Measurements from ENCODE around the gene PSMA7. TPM values are rescaled to one million over a fixed set of nuclear protein-coding genes. Genes with fewer than 3 reads are reported as not detected.

The PSMA7 gene
- total RNA-seq, result 239 TPM
- long read RNA-seq, transcript PSMA7-203 (7 exons, 996 nt), result major isoform, 271 of 359 reads
- long read RNA-seq, transcript PSMA7-206 (4 exons, 548 nt), result minor isoform, 81 of 359 reads
- long read RNA-seq, partial matches to known transcripts, result 2 of 359 reads
- long read RNA-seq, other reads (novel, unspliced or antisense), result 5 of 359 reads

DNA sequence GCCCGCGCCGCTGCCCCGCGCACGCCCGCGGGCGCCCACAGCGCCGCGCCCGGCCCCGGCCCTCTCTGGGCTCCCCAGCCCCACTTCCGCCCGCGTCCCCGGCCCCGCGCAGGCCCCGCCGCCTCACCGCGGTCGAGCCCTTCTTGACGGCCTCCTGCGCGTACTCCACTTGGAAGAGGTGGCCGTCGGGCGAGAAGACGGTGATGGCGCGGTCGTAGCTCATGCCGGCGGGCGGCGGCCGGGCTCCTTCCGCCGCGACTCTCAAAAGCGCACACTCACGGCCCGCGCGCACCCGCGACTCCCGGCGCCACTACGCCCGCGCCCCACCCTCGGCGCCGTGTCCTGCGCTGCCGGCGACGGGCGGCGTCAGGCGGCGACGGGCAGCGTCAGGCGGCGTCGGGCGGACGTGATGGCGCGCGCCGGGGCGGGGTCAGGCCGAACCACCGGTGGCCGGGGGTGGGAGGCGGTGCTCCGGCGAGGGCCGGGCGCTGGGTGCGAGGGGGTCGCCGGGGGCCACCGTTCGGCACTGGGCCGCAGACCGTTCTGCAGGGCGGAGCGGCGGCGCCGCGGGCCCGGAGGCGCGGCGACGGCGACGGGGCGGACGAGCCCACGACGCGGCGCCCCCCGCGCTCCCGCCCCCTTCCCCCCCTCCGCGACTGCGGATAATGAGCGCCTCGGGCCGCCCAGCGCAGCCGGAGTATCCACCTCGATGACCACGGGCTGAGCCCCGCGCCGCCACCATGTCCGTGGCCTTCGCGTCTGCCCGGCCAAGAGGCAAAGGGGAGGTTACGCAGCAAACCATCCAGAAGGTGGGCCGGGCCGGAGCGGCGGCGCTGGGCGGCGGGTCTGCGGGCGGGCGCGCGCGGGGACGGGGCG, at the start of gene PSMA7, which contains the start of gene SS18L1:
Gene PSMA7, minus strand, starts transcription at position 314 of the 876 bp plus-strand sequence. Its CDS starts 91 bp downstream, at position 223.
Gene SS18L1, plus strand, starts transcription at position 689 of the 876 bp plus-strand sequence. Its CDS starts 52 bp downstream, at position 741.
- intact Hi-C loops (cut with DNase I), result no loop called here
- ATAC-seq (ENCODE audit: poor library complexity) (peak; percentile 95), DNase-seq (peak; percentile 91)

DNA sequence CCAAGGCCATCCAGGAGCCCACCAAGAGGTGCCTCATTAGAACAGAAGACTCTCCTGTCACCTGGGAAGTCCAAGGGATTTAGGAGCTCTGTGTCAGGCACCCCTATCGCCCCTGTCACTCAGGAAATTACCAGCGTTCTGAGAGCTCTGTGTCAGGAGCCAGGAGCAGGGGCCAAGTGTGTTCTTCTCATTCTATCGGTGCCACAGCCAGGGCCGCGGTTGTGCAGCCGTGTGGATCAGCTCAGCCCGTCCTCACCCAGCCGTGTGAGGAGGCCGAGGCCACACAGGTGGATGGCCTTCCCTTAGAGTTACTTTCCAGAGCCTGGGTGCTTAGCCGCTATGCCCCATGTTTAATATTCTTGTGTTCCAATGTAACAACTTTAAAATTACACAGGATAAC, 49.4 kb upstream of the PSMA7 start:
- ATAC-seq (ENCODE audit: poor library complexity), result peak; percentile 57
- intact Hi-C loops (cut with DNase I), result no loop called here
- peak; percentile 47 for DNase-seq

DNA sequence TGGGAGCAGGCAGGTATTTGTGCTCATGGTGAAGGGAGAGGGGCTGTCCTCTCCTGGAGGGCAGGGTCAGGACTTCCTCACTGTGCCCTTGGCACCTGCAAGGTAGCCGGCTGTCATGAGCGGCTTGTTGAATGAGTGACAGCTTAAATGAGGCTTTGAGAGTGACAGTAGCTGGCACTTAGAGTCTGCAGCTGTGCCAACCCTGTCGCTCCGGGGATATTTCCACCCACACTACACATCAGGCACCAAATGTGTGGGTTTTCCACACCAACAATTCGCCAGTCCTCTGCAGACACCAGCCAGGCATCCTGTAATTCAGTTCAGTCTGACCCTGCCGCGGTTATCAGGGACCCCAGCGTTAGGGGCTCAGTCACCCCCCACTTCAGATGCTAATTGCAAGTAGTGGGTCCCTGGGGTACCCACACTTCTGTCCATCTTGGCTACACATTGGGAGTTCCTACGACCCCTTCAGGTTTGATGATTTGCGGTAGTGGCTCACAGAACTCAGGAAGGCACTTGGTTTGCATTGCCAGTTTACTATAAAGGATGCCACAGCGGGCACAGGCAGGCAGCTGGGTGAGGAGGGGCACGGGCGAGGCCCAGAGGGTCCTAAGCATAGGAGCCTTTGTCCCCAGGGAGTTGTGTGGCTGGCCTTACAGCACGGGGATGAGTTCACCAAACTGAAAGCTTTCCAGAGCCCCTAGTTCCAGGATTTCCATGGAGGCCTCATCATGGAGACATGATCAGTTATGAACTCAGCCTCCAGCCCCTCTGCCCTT, 48.8 kb upstream of the PSMA7 start:
- intact Hi-C loops (cut with DNase I), result no loop called here
- peak; percentile 34 for DNase-seq
- peak; percentile 58 for ATAC-seq (ENCODE audit: poor library complexity)

DNA sequence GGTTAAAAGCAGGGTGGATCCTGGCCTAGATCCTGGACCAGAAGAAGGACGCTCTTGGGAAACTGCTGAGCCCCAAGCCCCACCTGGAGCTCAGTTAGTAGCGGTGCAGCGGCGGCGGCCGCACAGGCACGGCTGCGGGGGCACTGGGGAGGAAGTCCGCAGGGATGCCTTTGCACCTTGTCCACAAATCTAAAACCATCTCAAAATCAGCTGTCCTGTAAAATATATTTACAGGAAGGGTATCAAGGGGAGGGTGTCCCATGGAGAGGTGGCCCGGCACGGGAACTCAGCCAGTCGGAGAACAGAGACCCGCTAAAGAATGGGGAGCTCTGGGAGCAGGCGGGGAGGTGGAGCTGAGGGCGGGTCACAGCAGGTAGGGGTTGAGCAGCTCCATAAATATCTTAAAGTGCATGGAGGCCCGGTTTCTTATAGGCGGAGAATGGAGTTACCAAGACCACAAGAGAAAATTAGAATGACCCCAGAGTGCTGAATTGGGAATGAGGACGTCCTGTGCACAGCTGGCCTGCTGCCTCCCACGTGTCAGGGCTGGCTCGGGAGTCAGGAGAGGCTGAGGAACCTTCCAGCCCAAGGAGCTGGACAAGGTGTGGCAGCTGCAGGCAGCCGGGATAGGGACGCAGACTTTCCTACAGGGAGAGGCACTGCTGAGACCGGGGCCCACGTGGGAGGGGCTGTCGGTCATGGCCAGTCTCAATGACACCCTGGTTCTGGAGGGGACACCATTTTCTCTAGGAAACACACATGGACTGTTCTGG, 47.6 kb upstream of the PSMA7 start:
- no peak for ATAC-seq (ENCODE audit: poor library complexity)
- DNase-seq, result peak; percentile 25

GRCh38 chr20:62186887-62187866, 44.0 kb upstream of the PSMA7 start:
- DNase-seq (no peak), ATAC-seq (ENCODE audit: poor library complexity) (no peak)
- intact Hi-C loops (cut with DNase I), result no loop called here

More for the DNA sequence above, 47.6 kb upstream of the PSMA7 start:
- intact Hi-C loops (cut with DNase I), result no loop called here

DNA sequence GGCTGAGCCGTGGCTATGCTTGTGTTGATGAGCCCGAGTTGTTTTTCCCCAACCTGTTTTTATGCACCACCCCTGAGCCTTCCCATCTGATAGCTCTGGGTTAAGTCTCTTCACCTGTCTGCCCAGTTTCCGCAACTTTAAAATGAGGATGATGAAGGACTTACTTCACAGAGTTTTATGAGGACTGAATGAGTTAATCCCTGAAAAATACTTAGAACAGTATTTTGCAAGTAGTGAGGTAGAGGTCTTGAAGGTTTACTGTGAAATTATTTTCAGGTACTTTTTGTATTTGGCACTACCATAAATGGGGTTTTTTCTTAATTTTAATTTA, 42.9 kb upstream of the PSMA7 start:
- intact Hi-C loops (cut with DNase I), result no loop called here
- no peak for ATAC-seq (ENCODE audit: poor library complexity)
- DNase-seq, result no peak

DNA sequence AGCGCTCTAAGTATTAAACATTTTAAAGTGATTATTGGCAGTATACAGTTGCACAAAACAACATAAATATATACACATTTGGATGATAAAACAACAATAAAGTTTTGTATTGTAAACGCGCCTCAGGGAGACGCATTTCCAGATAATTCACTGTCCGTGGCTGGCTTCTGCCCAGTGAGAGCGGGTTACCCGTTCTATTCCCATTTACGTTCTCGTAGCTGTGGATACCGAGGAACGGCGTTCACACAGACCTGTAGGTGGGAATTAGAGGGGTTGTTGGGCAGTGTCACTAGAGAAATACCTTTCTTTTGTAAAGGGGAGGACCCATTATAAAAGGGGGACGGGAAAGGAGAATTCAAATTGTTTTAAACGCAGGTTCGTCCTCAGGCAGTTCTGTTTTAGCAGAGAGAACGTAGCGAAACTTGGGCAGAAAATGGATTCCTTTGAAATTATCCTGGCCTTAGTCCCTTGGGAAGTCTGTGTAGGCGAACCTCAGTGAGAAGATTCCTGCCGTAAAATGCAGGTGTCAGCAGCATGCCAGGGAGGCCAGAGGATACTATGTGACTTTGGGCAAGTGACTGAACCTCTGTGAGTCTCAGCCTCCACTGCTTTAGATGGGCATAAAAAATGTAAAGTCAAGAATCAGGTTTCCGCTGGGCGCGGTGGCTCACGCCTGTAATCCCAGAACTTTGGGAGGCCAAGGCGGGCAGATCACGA, 40.4 kb upstream of the PSMA7 start:
- intact Hi-C loops (cut with DNase I), result no loop called here
- DNase-seq (no peak), ATAC-seq (ENCODE audit: poor library complexity) (no peak)

DNA sequence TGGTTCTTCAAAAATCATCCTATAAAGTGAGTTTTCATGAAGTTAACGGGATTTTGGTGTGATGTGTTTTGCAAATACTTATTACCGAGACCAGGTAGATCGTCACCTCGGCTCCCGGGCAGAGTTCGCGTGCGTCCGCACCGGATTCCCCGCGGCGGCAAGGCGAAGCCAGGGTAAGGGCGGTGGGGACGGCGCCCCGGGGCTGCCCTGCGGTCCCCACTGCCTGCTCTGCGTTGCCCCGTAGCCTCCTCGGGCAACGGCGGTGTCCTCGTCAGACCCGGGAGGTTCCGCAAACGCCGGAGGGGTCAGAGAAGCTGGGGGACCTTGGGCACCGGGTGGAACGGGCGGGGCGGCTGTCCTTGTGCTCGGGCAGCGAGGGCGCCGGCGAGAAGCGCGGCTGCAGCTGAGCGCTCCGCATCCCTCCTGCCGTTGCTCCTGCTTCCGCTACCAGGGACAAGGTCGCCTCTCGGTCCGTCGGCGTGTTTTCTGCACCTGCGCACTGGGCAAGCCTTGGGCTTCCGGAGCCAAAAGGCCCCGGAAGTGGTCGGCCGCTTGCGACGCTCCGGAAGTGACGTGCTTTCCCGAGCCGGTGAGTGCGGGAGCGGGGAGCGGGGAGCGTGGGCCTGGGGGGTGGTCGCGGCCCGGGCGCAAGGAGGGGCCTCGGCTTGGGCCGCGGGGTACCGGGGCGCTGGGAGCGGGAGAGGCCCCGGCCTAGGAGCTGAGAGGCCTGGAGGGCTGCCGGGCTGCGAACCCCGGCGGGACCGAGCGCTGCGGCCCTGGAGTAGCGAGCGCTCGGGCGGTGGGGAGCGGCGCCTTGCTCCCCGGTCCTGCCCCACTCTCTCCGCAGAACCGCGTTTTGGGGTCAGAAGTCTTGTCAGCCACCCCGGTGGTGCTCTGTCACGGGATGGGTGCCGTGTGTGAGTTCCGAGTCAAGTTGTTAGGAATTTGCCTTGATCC, 39.6 kb upstream of the PSMA7 start, which contains the start of gene MTG2:
Gene MTG2, plus strand, starts transcription at position 560 of the 957 bp plus-strand sequence. CDS start 10,393 bp downstream, outside the sequence.
- DNase-seq, result peak; percentile 97
- ATAC-seq (ENCODE audit: poor library complexity), result peak; percentile 98
- intact Hi-C loops (cut with DNase I), result no loop called here

DNA sequence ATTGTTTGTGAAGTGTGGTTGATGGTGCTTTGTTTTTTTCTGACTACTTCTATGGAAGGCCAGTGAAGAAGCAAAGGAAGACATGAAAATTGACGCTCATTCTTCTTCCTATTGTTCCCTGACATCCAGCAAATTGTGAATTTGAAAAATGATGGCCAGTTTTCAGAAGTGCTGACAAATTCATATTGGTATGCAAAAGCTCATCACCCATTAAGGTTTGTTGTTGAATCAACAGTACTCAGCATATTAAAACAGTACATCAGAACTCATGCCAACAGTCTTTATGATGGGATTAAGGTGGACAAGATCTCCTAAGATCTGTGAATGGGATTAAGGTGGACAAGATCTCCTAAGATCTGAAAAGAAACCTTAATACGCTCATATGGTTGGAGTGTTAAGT, 38.6 kb upstream of the PSMA7 start:
- intact Hi-C loops (cut with DNase I), result no loop called here
- DNase-seq, result no peak
- ATAC-seq (ENCODE audit: poor library complexity), result no peak

GRCh38 chr20:62179162-62179504, 35.9 kb upstream of the PSMA7 start:
- DNase-seq (no peak), ATAC-seq (ENCODE audit: poor library complexity) (no peak)
- intact Hi-C loops (cut with DNase I), result no loop called here

GRCh38 chr20:62178316-62179161, 35.3 kb upstream of the PSMA7 start:
- DNase-seq (no peak), ATAC-seq (ENCODE audit: poor library complexity) (no peak)
- intact Hi-C loops (cut with DNase I), result no loop called here

DNA sequence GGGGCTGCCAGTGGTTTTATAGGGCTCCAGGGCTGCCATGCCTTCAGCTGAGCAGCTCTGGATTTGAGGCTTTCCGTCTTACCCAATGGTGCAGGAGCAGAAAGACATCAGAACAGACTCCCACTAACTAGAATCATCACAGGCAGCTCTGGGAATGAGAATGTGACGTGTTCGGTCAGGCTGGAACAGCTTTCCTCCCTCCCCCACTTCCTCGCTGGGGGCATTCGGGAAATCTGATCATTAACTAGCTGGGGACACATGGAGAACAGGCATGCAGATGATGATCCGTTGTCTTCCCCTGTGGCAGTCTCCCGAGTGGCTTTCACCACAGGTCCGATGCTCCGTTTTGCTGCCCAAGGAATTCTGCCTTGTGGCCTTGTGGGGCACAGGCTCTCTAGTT, 34.1 kb upstream of the PSMA7 start:
- DNase-seq (no peak), ATAC-seq (ENCODE audit: poor library complexity) (no peak)
- intact Hi-C loops (cut with DNase I), result no loop called here

- DNase-seq, result no peak
- intact Hi-C loops (cut with DNase I), result no loop called here
These were observed 33.7 kb upstream of the PSMA7 start for GRCh38 chr20:62176866-62177265.

GRCh38 chr20:62175711-62176110, 32.5 kb upstream of the PSMA7 start:
- ATAC-seq (ENCODE audit: poor library complexity) (no peak), DNase-seq (no peak)
- intact Hi-C loops (cut with DNase I), result no loop called here

More at GRCh38 chr20:62176866-62177265, 33.7 kb upstream of the PSMA7 start:
- no peak for ATAC-seq (ENCODE audit: poor library complexity)
